ENCODE data around the gene ASCL5. TPM values are rescaled to one million over a fixed set of nuclear protein-coding genes. Genes with fewer than 3 reads are reported as not detected.
A peak's percentile ranks its signal among the peaks of the same experiment; 100 is the strongest.

The ASCL5 gene
- total and polyA plus RNA-seq, 12 donors = 0.10 TPM; not detected in 11

DNA sequence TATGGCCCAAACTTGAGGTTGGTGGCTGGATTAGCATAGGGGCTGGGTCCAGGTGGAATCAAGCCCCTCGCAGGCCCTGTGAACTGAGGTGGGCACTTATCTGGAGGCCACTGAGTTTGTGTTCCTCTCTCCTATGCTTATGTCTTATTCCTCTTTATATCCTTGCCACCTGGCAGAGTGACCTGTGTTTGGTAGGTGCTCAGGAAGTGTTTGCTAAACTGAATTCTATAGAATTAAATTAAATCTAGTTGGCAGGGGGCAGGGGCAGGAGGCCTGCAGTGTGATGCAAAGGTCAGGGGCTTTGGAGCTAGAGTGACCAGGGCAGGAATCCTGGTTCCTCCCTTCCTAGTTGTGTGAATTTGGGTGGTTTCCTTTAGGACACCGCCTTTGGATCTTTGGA lies 28.4 kb upstream of the ASCL5 start:
- Histone ChIP-seq H3K9me3 (replicated peaks in 1 of 3) (no peaks in the 10 kb centered on the region), H3K36me3 (replicated peaks in 1 of 2) (peaks cover 0 to 8% of the 10 kb centered on the region in 2 donors), H3K27me3 (no peaks in the 10 kb centered on the region), H3K4me1 (replicated peaks in 1 of 2) (peaks cover 7 to 17% of the 10 kb centered on the region in 2 donors), H3K27ac (no peak overlapping the region), H3K4me3 (no peak overlapping the region)
- peak in 1 of 7 donors; percentile 7 for DNase-seq
- intact Hi-C loops (cut with DNase I) = no loop called here
- TF ChIP-seq, protein P1, sequence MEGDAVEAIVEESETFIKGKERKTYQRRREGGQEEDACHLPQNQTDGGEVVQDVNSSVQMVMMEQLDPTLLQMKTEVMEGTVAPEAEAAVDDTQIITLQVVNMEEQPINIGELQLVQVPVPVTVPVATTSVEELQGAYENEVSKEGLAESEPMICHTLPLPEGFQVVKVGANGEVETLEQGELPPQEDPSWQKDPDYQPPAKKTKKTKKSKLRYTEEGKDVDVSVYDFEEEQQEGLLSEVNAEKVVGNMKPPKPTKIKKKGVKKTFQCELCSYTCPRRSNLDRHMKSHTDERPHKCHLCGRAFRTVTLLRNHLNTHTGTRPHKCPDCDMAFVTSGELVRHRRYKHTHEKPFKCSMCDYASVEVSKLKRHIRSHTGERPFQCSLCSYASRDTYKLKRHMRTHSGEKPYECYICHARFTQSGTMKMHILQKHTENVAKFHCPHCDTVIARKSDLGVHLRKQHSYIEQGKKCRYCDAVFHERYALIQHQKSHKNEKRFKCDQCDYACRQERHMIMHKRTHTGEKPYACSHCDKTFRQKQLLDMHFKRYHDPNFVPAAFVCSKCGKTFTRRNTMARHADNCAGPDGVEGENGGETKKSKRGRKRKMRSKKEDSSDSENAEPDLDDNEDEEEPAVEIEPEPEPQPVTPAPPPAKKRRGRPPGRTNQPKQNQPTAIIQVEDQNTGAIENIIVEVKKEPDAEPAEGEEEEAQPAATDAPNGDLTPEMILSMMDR (IDR thresholded peaks at IDR 0.05) = no peak
- WGBS, 4 donors = 74 to 91% (median 79%) methylated on average over 2 of the region's 2 CpGs

DNA sequence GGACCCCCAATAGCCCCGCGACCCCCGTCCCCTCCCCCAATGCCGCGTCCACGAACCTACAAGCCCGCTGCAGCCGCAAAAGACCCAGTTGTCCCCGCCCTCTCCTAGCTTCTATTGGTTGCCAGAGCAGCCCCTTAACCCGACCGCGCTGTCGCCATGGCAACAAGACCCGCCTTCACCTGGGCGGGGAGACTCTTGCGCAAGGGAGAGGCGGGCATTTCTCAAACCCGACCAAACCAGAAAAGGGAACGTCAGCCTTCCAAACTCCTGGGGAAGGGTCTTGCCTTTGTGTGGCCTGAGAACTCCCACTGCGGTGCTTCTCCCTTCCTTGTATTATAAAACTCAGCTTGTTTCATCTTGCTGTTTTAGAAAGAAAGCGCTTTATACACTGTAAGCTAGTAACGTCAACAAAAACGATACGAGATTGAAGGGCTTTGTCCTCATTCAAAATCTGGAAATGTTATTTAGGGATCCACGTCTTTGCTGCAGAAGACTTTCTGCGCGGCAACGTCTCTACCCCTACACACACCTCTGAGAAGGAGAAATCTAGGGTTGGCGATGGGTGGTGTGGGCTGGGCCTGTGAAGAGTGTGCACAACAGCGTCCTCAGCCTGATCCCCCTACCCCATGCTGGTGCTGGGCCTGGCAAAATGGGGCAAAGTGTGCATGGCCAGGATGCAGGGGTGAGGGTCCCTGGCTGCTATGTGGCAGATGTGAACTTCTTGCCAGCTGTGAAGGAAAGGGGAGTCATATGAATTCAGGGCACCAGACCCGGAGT lies 27.6 kb upstream of the ASCL5 start, which contains the start of gene TMEM9:
Gene TMEM9, minus strand, starts transcription at position 86 of the 777 bp plus-strand sequence. CDS start 551 bp downstream, outside the sequence.
- TF ChIP-seq, protein P1 (IDR thresholded peaks at IDR 0.05) = no peak
- peak in 1 of 2 donors; percentile 51 for TF ChIP-seq POLR2A (IDR thresholded peaks at IDR 0.05)
- intact Hi-C loops (cut with DNase I) = no loop called here
- WGBS, 4 donors = 9 to 19% (median 12%) methylated on average over 15 to 31 of the region's 31 CpGs

DNA sequence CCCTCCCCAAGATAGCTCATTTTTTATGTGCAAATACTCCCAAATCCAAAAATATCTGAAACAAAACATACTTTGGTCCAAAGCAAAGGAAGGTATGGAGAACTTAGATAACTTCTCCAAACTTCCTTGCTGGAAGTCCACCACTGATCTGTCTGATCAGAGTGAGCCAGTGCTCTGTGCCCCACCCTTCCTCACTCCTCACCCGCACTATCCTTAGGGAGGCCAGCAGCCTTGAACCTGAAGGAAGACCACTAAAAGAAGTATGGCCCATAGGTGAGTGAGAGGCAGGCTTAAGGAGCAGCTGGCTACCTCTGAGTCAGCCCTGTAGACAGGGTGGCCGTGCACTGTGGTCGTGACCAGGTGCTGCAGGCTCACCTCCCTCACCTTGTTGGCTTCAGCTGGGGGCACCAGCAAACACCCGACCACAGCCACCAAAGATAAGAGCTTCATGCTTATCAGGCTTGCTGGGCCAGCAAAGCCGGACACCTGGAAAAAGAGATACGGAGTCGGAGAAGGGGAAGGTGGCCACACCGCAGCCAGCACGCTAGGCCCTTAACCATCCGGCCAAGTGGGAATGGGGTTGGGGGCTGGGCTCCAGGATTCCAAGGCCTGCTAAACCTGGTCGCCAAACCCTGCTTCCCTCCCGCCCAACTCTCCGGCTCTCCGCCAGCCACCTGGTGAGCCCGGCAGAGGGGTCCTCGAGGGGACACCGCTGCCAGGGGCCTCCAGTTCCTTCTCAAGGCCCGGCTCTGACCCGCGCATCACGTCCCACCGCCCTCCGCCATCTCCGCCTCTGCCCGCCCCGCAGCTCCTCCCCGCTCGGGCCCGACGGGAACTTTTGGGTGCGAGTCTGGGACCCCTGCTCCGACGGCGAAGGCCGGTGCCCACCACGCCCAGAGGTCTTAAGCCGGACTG lies 26.7 kb upstream of the ASCL5 start:
- Histone ChIP-seq H3K27me3 (no peaks in the 10 kb centered on the region), H3K4me1 (replicated peaks in 1 of 2) (peaks cover 7 to 20% of the 10 kb centered on the region in 2 donors), H3K9me3 (replicated peaks in 1 of 3) (no peaks in the 10 kb centered on the region), H3K4me3 (peak overlapping the region; percentile 14 to 71 (median 69)), H3K36me3 (replicated peaks in 1 of 2) (peaks cover 0 to 19% of the 10 kb centered on the region in 2 donors), H3K27ac (peak overlapping the region in 3 of 5 donors; percentile 49 to 75 (median 73))
- WGBS, 4 donors = 2 to 7% (median 3%) methylated on average over 11 to 37 of the region's 37 CpGs
- DNase-seq = no peak
- TF ChIP-seq POLR2A (IDR thresholded peaks at IDR 0.05) = no peak
- TF ChIP-seq, protein P1 (IDR thresholded peaks at IDR 0.05) = no peak
- intact Hi-C loops (cut with DNase I) = no loop called here

More for the DNA sequence above, 27.6 kb upstream of the ASCL5 start, which contains the start of gene TMEM9:
- H3K27me3 ChIP-seq = no peaks in the 10 kb centered on the region
- peak; percentile 97 to 99 (median 98) for DNase-seq
- no peaks in the 10 kb centered on the region for H3K9me3 ChIP-seq (replicated peaks in 1 of 3)
- peak within 1 kb of the TSS in 3 of 5 donors; percentile 49 to 75 (median 73) for H3K27ac ChIP-seq
- peaks cover 0 to 16% of the 10 kb centered on the region in 2 donors for H3K36me3 ChIP-seq (replicated peaks in 1 of 2)
- peak within 1 kb of the TSS; percentile 14 to 71 (median 69) for H3K4me3 ChIP-seq
- peaks cover 7 to 20% of the 10 kb centered on the region in 2 donors for H3K4me1 ChIP-seq (replicated peaks in 1 of 2)

DNA sequence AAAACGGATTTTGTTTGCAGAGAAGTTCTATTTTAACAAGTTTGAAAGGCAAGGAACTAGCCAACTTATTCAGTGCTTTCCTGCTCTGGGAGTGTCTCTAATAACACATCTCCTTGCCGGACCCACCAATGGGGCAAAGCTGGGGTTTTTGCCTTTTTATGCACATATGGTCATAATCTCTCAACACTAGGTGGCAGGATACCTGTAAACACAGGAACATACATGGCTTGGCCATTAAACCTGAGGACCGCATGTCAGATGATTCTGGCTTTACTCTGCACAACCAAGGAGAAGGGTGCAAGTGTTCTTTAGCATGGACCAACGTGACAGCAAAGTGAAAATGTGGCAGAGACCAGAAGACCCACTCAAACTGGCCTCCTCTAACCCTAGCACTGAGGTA lies 22.4 kb upstream of the ASCL5 start:
- Histone ChIP-seq H3K9me3 (replicated peaks in 1 of 3) (no peaks in the 10 kb centered on the region), H3K27ac (no peak overlapping the region), H3K27me3 (no peaks in the 10 kb centered on the region), H3K36me3 (replicated peaks in 1 of 2) (peaks cover 0 to 54% of the 10 kb centered on the region in 2 donors), H3K4me1 (replicated peaks in 1 of 2) (peaks cover 7 to 20% of the 10 kb centered on the region in 2 donors), H3K4me3 (no peak overlapping the region)
- WGBS, 4 donors = 75 to 91% (median 85%) methylated on average over 4 of the region's 4 CpGs
- TF ChIP-seq, protein P1 (IDR thresholded peaks at IDR 0.05) = peak in 5 of 6 experiments; percentile 16 to 33 (median 24)
- TF ChIP-seq POLR2A (IDR thresholded peaks at IDR 0.05) = no peak
- intact Hi-C loops (cut with DNase I) = loop anchor here in 1 of 2 donors (10.0 kb wide), 1 partner anchor 55 kb away; no protein-coding TSS in a partner anchor
- DNase-seq = no peak

Measured in adrenal gland (tissue), 12 donors.